ENCODE measurements around the gene DCAF7. TPM values are rescaled to one million over a fixed set of nuclear protein-coding genes. Genes with fewer than 3 reads are reported as not detected.

The DCAF7 gene
- total and polyA plus RNA-seq, 4 donors, result 13.2 to 24.0 (median 15.0) TPM

GRCh38 chr17:63563339-63563738 lies 13.1 kb downstream of the DCAF7 start:
- Histone ChIP-seq H3K27ac (ENCODE audit: low read depth in 1 of 2, low read length in 2 of 2) (no peak overlapping the region), H3K9me3 (ENCODE audit: control insufficient read depth in 4 of 4, low read length in 3 of 4) (no peaks in the 10 kb centered on the region), H3K4me3 (ENCODE audit: low read depth in 1 of 3, low read length in 3 of 3) (no peak overlapping the region), H3K4me1 (ENCODE audit: control insufficient read depth in 4 of 4, insufficient read depth in 4 of 4, low read length in 3 of 4) (peaks cover 0 to 7% (median 4%) of the 10 kb centered on the region in 4 donors), H3K36me3 (ENCODE audit: control insufficient read depth in 4 of 4, insufficient read depth in 3 of 4, low read depth in 1 of 4, low read length in 3 of 4) (no peaks in the 10 kb centered on the region), H3K9ac (ENCODE audit: low read depth in 1 of 2, low read length in 2 of 2) (no peak overlapping the region), H3K27me3 (ENCODE audit: control insufficient read depth in 4 of 4, insufficient read depth in 4 of 4, low read length in 3 of 4) (no peaks in the 10 kb centered on the region)
- no peak for DNase-seq (ENCODE audit: low spot score)
- WGBS, result 95% methylated on average over 2 of the region's 2 CpGs
- TF ChIP-seq NR2F2 (IDR thresholded peaks at IDR 0.05) (no peak), GABPA (IDR thresholded peaks at IDR 0.05 in 1 of 2, conservative IDR thresholded peaks at IDR 0.05 in 1 of 2) (no peak)

- H3K36me3 ChIP-seq (ENCODE audit: control insufficient read depth in 4 of 4, insufficient read depth in 3 of 4, low read depth in 1 of 4, low read length in 3 of 4), result no peaks in the 10 kb centered on the region
- DNase-seq (ENCODE audit: low spot score), result no peak
- H3K4me3 ChIP-seq (ENCODE audit: low read depth in 1 of 3, low read length in 3 of 3), result no peak overlapping the region
- H3K27ac ChIP-seq (ENCODE audit: low read depth in 1 of 2, low read length in 2 of 2), result no peak overlapping the region
- no peaks in the 10 kb centered on the region for H3K9me3 ChIP-seq (ENCODE audit: control insufficient read depth in 4 of 4, low read length in 3 of 4)
- no peak overlapping the region for H3K9ac ChIP-seq (ENCODE audit: low read depth in 1 of 2, low read length in 2 of 2)
- 97% methylated on average over 5 of the region's 5 CpGs for WGBS
- TF ChIP-seq ZBTB33 (IDR thresholded peaks at IDR 0.05), result no peak
- no peak for TF ChIP-seq TAF1 (conservative IDR thresholded peaks at IDR 0.05)
- no peak for TF ChIP-seq RXRA (IDR thresholded peaks at IDR 0.05)
- no peak for TF ChIP-seq CTCF (IDR thresholded peaks at IDR 0.05; ENCODE audit: low read depth, low read length, missing input control)
- TF ChIP-seq RAD21 (IDR thresholded peaks at IDR 0.05), result no peak
- TF ChIP-seq HNF4A (conservative IDR thresholded peaks at IDR 0.05), result no peak
- no peak for TF ChIP-seq ATF3 (IDR thresholded peaks at IDR 0.05)
- no peak for TF ChIP-seq GABPA (IDR thresholded peaks at IDR 0.05 in 1 of 2, conservative IDR thresholded peaks at IDR 0.05 in 1 of 2)
- no peak for TF ChIP-seq NR2F2 (IDR thresholded peaks at IDR 0.05)
- peaks cover 0 to 7% (median 4%) of the 10 kb centered on the region in 4 donors for H3K4me1 ChIP-seq (ENCODE audit: control insufficient read depth in 4 of 4, insufficient read depth in 4 of 4, low read length in 3 of 4)
- no peaks in the 10 kb centered on the region for H3K27me3 ChIP-seq (ENCODE audit: control insufficient read depth in 4 of 4, insufficient read depth in 4 of 4, low read length in 3 of 4)
These were observed 14.3 kb downstream of the DCAF7 start for GRCh38 chr17:63564562-63564961.

GRCh38 chr17:63567229-63567628 lies 17.0 kb downstream of the DCAF7 start:
- Histone ChIP-seq H3K9me3 (ENCODE audit: control insufficient read depth in 4 of 4, low read length in 3 of 4) (no peaks in the 10 kb centered on the region), H3K27me3 (ENCODE audit: control insufficient read depth in 4 of 4, insufficient read depth in 4 of 4, low read length in 3 of 4) (no peaks in the 10 kb centered on the region), H3K9ac (ENCODE audit: low read depth in 1 of 2, low read length in 2 of 2) (no peak overlapping the region), H3K4me1 (ENCODE audit: control insufficient read depth in 4 of 4, insufficient read depth in 4 of 4, low read length in 3 of 4) (peaks cover 0 to 10% (median 4%) of the 10 kb centered on the region in 4 donors), H3K4me3 (ENCODE audit: low read depth in 1 of 3, low read length in 3 of 3) (no peak overlapping the region), H3K27ac (ENCODE audit: low read depth in 1 of 2, low read length in 2 of 2) (no peak overlapping the region), H3K36me3 (ENCODE audit: control insufficient read depth in 4 of 4, insufficient read depth in 3 of 4, low read depth in 1 of 4, low read length in 3 of 4) (no peaks in the 10 kb centered on the region)
- DNase-seq (ENCODE audit: low spot score), result no peak
- TF ChIP-seq JUND (IDR thresholded peaks at IDR 0.05), result no peak
- 92% methylated on average over 1 of the region's 1 CpG for WGBS
